HL-60 (cell line): ENCODE results near the gene RNASEH2A.

Source experiments
- DNase-seq, 2 experiments: peaks; one replicate each; pipeline ENCODE4 v3.0.0-alpha.2; 2010 to 2020; ENCODE audit warnings: low read depth in 1 of 2, low spot score in 1 of 2
- H3K27ac ChIP-seq: fragments of 250-450 bp; sonication (Bioruptor Pico); replicated peaks from 2 replicates; pipeline ENCODE4 v1.5.1; 2020; ENCODE audit warnings: mild to moderate bottlenecking, moderate library complexity
- H3K27me3 ChIP-seq: fragments of 250-450 bp; sonication (Bioruptor Pico); 2 replicates; pipeline ENCODE4 v1.5.1; 2021; ENCODE audit warnings: mild to moderate bottlenecking, moderate library complexity; ENCODE audit not compliant: insufficient read depth, poor library complexity, severe bottlenecking
- H3K4me3 ChIP-seq: replicated peaks from 2 replicates; pipeline ENCODE4 v1.5.1; 2011; ENCODE audit warnings: mild to moderate bottlenecking, control low read depth, low read length; ENCODE audit not compliant: insufficient read depth
- GABPA ChIP-seq: IDR thresholded peaks from 2 replicates; pipeline ENCODE4 v1.6.1; 2012; ENCODE audit warnings: low read depth
- POLR2AphosphoS5 ChIP-seq: IDR thresholded peaks from 2 replicates; pipeline ENCODE4 v1.6.1; 2012; ENCODE audit warnings: low read depth
- REST ChIP-seq: IDR thresholded peaks from 2 replicates; pipeline ENCODE4 v1.6.1; 2012; ENCODE audit warnings: low read depth; ENCODE audit not compliant: insufficient replicate concordance
- SPI1 ChIP-seq: IDR thresholded peaks from 2 replicates; pipeline ENCODE4 v1.6.1; 2012; ENCODE audit warnings: low read depth, mild to moderate bottlenecking, borderline replicate concordance
- TF ChIP-seq, protein P1 (sequence below): IDR thresholded peaks from one replicate; pipeline ENCODE4 v1.5.1; 2011; ENCODE audit warnings: low read length, control low read depth, inconsistent platforms; ENCODE audit not compliant: insufficient read depth

RNASEH2A gene

GRCh38 chr19:12794196-12794941 is 12.0 kb upstream of the RNASEH2A start:
- Histone ChIP-seq H3K27me3 (no peaks in the 10 kb centered on the region), H3K27ac (peak overlapping the region; percentile 95), H3K4me3 (peak overlapping the region; percentile 91)
- DNase-seq: no peak
- TF ChIP-seq GABPA: no peak
- TF ChIP-seq, protein P1, sequence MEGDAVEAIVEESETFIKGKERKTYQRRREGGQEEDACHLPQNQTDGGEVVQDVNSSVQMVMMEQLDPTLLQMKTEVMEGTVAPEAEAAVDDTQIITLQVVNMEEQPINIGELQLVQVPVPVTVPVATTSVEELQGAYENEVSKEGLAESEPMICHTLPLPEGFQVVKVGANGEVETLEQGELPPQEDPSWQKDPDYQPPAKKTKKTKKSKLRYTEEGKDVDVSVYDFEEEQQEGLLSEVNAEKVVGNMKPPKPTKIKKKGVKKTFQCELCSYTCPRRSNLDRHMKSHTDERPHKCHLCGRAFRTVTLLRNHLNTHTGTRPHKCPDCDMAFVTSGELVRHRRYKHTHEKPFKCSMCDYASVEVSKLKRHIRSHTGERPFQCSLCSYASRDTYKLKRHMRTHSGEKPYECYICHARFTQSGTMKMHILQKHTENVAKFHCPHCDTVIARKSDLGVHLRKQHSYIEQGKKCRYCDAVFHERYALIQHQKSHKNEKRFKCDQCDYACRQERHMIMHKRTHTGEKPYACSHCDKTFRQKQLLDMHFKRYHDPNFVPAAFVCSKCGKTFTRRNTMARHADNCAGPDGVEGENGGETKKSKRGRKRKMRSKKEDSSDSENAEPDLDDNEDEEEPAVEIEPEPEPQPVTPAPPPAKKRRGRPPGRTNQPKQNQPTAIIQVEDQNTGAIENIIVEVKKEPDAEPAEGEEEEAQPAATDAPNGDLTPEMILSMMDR: no peak
- TF ChIP-seq SPI1: no peak
- TF ChIP-seq POLR2AphosphoS5: no peak
- no peak for TF ChIP-seq REST

GRCh38 chr19:12794971-12795381 is 11.4 kb upstream of the RNASEH2A start:
- no peak for DNase-seq
- H3K4me3 ChIP-seq: no peak overlapping the region
- H3K27ac ChIP-seq: no peak overlapping the region
- no peaks in the 10 kb centered on the region for H3K27me3 ChIP-seq
- TF ChIP-seq REST: no peak
- TF ChIP-seq, protein P1: no peak
- no peak for TF ChIP-seq SPI1
- no peak for TF ChIP-seq POLR2AphosphoS5
- no peak for TF ChIP-seq GABPA

- DNase-seq: peak in 1 of 2 experiments; percentile 82
- peak overlapping the region; percentile 14; the same call in 1 of the 2 replicates for H3K27ac ChIP-seq
- no peak overlapping the region for H3K4me3 ChIP-seq
- TF ChIP-seq REST: no peak
- TF ChIP-seq, protein P1: peak; percentile 95
- no peaks in the 10 kb centered on the region for H3K27me3 ChIP-seq
Observed at GRCh38 chr19:12796146-12797071, 10.0 kb upstream of the RNASEH2A start.
